Fibroblast of skin of right biceps (primary cell): ENCODE results near the gene ZCWPW1.

Experiments
- DNase-seq: peaks from one replicate; pipeline ENCODE4 v3.0.0-alpha.2; 2013

Gene ZCWPW1

DNA sequence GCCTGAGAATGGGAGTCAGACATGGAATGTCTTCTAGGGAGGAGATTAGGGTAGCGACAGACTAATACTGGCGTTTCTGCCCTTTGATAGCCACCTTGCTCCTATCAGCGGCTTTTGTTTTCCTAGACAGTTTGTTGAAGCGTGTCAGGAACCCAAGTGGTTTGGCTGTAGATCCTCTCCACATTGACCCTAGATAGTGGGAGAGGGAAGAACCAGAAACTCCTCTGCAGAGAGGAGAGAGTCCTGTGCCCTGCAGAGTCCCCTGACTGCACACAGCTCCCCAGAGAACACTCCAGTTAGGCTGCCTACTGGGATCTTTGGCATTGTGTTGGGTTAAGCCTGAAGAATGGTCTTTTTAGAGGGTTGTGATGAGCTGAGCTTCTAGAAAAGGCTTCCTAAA lies 3.5 kb upstream of the ZCWPW1 start:
- DNase-seq, result no peak

DNA sequence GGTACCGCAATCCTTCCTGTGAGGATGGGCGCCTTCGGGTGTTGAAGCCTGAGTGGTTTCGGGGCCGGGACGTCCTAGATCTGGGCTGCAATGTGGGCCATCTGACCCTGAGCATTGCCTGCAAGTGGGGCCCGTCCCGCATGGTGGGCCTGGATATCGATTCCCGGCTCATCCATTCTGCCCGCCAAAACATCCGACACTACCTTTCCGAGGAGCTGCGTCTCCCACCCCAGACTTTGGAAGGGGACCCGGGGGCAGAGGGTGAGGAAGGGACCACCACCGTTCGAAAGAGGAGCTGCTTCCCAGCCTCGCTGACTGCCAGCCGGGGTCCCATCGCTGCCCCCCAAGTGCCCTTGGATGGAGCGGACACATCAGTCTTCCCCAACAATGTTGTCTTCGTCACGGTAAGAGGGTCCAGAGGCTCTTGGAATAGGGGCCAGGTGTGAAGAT lies 2.8 kb upstream of the ZCWPW1 start:
- no peak for DNase-seq

DNA sequence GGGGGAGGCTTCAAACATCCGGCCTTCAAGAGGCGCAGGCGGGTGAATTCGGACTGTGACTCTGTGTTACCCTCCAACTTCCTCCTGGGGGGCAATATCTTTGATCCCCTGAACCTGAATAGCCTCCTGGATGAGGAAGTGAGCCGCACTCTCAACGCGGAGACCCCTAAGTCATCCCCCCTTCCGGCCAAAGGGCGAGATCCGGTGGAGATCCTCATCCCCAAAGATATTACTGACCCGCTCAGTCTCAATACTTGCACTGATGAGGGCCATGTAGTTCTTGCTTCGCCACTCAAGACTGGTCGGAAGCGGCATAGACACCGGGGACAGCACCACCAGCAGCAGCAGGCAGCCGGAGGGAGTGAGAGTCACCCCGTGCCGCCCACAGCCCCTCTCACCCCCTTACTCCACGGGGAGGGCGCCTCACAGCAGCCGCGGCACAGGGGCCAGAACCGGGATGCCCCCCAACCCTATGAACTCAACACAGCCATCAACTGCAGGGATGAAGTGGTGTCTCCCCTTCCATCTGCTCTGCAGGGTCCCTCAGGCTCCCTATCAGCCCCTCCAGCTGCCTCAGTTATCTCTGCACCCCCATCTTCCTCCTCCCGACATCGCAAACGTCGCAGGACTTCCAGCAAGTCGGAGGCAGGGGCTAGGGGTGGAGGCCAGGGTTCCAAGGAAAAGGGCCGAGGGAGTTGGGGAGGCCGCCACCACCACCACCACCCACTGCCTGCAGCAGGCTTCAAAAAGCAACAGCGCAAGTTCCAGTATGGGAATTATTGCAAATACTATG lies 2.2 kb upstream of the ZCWPW1 start:
- DNase-seq, result no peak

DNA sequence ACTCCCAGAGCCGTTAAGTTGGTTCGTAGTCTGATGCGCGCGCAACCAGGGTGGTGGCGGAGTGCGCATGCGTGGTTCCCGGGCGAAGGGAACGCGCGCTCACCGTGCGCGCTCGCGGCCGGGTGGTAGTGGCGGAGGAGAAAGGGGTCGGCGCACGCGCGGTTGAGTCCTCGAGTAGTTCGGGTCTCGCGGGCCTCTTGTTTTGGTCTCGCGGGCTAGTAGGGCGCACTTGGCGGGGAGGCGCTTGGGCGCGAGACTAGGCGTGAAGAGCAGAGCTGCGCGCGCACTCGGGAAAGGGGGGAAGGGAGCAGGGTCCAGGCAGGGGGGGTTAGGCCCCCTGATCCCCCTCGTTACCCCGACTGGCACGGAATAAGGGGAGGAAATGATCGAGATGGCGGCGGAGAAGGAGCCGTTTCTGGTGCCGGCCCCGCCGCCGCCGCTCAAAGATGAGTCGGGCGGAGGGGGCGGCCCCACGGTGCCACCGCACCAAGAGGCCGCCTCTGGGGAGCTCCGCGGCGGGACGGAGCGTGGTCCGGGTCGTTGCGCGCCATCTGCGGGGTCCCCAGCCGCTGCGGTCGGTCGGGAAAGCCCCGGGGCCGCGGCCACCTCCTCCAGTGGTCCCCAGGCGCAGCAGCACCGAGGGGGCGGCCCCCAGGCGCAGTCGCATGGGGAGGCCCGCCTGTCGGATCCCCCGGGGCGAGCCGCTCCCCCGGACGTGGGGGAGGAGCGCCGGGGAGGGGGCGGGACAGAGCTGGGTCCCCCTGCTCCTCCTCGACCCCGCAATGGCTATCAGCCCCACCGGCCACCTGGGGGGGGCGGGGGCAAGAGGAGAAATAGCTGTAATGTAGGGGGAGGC lies 1.4 kb upstream of the ZCWPW1 start, which contains the start of gene MEPCE:
Gene MEPCE, plus strand, starts transcription at position 195 of the 856 bp plus-strand sequence. Its CDS starts 188 bp downstream, at position 383.
- DNase-seq, result peak; percentile 98

DNA sequence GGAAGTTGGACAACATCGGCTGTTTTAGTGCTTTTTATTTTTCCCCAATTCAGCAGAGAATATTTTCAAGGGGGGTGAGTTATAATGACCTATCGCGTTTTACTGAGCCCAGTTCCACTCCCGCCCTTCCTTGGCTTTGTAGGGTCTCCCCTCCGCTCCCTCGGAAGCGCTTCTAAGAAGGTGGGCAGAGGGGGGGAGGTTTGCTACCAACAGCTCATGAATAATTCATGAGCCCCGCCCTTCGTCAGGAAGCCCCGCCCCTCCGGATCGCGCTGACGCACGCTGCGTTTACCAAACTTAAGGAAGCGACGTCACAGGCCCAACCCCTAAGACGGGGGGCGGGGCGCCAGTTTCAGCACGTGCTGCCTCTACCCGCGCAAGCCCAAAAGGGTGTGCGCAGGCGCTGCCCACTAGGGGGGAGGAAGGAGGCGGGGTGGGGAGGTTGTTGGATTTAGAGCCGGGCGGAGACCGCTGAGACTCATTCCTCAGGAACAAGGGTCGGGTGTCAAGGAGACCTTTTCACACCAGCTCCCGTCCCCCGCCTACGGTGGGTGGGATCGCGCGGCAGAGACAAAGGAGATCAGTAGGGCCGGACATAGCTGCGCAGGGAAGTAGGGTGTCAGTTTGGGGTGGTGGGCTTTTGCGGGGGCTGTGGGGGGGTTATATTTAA lies 599 bp upstream of the ZCWPW1 start:
- peak; percentile 100 for DNase-seq

DNA sequence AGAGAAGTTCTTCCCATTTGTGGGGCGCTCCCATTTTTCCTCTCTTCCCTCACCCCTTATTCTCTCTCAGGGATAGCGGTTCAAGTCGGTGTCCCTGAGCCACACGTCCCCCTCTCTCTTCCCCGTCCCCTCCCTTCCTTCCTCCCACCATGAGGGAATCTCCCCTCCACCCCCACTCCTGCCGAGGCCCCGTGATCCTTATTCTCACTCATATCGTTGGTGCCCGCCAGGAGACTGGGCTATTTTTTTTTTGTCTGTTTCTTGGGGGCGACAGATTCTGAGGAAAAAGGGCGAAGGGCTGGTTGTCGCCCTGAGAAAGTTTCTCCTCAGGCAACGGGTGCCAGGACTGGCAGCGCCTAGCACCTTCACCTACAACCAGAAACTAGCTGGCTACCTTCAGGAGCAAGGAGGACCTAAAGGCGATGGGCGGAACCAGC lies 723 bp downstream of the ZCWPW1 start:
- no peak for DNase-seq

DNA sequence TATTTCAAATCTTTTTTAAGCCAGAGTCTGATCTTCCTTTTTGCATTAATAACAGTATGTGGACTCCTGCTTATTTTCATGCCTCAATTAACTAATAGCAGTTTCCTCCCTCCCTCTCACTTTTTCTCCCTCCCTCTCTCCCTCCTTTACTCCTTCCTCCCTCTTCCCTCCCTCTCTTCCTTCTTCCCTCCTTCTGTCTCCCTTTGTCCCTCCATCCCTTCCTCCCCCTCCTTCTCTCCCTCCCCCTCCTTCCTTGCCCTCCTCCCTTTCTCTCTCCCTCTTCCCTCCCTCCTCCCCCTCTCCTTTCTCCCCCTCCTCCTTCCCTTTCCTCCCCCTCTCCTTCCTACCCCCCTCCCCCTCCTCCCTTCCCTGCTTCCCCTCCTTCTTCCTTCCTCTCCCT lies 2.0 kb downstream of the ZCWPW1 start:
- DNase-seq, result no peak

DNA sequence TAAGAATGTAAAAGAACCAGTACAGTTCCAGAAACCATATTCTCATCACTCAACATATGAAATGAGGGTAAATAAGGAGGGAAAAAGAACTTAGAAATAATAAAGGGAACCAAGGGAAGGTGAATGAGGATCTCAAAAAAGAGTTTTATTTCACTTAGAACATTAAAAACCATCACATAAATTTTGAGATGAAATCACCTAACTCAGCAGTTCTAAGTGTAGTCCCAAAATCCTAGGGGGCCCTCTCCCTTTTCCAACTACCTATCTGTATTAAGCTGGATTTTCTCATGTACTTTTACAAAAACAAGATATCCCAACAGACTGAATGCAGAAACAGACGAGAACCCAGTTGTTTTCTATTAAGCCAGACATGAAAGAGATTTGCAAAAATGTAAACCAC lies 3.2 kb downstream of the ZCWPW1 start:
- no peak for DNase-seq

DNA sequence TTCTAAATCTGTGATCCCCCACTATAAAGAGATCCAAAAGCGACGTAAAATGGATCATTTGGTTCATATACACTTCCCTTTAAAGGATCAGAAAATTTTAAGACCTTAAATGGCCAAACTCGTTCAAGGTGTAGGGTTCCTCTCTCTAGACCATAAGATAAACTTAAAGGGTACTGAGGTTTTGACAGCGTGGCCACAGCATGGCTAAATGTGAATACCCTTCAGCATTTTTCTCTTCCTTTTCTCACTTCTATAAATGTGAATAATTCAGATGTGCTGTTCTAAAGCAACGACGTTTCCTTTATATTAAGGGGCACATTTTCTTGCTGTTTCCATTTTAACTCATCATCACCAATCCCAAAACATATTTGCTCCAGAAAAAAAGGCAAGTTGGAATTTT lies 5.2 kb downstream of the ZCWPW1 start:
- DNase-seq, result no peak

DNA sequence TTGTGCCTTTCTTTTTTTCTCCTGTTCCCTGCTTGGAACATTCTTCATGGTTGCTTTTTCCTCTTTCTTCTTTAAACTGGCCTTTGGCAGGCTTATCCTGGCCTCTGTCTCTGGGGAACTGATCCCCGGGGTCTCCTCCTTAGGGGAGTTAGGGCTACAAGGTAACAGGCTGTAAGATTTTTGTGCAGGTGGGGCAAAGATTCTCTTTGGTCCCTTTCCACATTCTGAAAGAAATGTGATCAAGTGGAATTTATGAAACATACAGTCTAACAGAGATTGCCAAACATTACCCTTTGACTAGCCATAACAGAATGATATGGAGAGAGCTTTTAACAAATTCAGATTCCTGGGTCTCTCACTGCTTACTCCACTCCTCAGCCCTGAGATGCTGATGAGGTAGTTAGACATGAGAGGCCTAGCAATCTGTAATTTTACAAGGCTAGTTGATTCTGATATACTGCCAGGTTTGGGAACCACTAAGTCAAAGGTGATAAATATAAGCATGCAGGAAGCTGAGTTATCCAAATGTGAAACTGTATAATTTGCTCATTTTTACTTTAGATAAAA lies 8.8 kb downstream of the ZCWPW1 start:
- DNase-seq, result no peak

DNA sequence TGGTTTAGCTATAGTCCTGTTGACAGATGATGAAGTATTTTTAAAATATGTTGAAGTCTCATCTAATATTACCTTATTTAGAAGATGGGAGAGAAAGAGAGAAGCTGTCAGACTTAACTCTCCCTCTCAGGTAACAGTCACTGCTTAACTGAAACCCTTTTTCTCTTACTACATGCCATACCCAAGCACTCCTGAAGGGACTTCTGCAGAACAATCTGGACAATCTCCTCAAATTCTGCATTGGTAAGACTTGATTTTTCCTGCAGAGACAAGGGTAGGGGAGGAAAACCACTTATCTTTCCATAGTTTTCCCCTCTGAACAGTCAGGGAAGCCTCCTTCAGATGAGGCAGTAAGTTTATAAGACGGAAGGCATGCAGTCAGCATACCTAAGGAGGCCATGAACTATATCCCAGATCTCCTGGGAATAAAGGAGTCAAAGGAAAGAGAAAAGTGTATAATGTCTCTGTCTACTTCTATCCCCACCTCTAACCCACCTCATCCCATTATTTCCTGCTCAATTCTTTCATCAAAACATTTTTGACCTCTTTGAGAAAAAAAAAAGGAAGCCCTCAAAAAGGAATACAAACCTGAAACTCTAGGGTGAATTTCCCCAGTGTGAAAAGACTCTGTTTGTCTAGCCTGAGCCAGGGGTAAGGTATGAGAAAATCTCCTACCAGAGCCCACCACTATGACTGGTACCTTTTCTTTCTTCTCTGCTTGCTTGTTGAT lies 9.4 kb downstream of the ZCWPW1 start:
- DNase-seq, result peak; percentile 50

DNA sequence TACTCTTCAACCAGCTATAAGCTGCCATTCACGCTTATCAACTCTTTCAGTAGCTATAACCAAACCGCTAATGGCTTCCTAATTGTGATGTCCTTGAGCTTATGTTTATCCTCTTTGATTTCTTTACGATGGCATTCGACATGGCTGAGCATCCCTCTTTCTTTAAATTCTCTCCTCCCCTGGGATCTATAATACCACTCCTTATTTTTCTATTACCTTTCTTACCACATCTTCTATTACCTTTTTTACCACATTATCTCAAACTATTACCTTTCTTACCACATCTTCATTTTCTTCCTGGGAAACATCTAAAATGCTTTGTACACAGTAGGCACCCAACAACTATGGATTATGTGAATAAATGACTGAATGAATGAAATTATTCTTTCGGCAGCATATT lies 13.1 kb downstream of the ZCWPW1 start:
- no peak for DNase-seq

DNA sequence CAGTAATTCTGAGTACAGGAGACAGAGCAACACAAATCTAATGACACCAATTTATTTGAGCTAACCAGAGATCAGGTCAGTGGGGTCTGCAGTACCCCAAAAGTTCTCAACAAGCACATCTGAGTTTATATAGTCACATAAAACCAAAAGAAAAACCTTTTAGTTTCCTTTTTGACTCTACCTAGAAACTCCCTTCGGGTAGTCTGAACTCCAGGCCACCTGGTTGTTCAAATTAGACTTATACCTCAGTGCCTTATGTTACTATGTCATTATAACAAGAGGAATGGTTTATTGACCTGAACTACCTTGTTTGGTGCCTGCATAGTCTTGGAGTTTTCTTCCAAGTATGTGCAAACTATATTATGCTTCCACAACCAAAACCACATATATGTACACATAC lies 14.6 kb downstream of the ZCWPW1 start:
- DNase-seq, result no peak

DNA sequence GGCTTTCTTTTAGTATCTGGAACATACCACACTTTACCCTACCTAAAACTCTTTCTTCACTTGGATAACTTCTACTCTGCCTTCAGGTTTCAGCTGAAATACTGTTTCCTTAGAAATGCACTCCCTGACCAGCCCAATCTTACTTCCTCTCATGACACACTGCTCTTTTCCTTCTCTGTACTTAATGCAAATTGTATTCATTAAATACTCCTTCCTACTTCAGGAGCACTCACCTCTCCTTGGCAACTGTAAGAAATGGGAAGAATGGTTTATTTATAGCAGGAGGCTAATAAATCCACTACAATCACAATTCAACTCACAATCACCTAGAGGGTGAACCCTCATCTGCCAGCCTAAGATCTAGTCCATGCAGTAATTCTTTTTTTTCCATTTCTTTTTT lies 15.2 kb downstream of the ZCWPW1 start:
- no peak for DNase-seq

DNA sequence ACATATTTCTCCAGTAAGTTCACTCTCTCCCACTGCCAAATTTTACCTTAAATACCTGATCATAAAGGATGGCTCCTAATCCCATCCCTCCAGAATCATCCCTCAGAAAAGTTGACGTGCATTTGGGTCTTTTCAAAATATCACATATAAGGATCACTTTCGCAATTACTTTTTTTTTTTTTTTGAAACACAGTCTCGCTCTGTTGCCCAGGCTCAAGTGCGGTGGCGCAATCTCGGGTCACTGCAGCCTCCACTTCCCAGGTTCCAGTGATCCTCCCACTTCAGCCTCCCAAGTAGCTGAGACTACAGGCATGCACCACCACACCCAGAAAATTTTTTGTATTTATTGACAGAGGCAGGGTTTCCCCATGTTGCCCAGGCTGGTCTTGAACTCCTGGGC lies 17.4 kb downstream of the ZCWPW1 start:
- no peak for DNase-seq

DNA sequence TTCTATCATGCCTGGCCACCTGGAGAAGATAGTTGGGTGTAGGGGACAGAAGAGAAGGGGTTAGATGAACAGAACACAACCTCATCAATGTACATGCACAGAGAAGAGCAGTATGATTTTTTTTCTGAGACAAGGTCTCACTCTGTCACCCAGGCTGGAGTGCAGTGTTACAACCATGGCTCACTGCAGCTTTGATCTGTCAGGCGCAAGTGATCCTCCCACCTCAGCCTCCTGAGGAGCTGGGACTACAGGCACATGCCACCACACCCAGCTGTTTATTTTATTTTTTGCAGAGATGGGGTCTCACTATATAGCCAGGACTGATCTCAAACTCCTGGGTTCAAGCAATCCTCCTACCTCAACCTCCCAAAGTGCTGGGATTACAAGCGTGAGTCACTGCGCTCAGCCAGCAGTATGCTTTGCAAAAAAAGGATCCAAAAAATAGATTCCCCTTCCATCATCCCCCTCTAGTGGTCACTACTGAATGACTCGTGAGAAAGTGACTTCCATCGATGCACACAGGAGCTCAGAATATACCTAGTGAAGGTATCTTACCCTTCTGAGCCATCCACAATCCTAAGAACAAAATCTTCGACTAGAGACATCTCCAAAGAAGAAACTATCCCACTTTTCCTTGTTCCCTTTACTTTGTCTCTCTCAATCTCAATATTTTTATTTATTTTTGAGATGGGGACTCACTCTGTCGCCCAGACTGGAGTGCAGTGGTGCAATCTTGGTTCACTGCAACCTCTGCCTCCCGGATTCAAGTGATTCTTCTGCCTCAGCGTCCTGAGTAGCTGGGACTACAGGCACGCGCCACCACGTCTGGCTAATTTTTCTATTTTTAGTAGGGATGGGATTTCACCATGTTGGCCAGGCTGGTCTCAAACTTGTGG lies 21.0 kb downstream of the ZCWPW1 start:
- peak; percentile 74 for DNase-seq

DNA sequence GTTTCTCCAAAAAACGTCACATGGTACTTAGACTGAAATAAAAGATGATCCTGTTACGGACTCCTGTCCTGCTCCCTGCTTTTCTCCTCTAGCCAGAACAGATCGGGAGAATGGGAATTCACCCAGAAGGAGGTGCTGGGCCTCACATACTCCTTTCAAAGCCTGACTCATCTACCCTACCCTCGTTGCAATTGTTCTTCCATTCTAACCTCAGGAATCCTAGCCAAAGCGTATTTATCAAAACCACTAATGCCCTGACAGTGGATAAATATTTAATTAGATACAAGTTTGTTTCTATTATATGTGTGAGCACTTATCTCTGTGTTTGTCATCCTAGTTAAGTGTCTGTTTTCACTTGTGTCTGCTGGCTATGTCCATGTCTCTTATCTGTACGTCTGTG lies 21.7 kb downstream of the ZCWPW1 start:
- DNase-seq, result peak; percentile 50

DNA sequence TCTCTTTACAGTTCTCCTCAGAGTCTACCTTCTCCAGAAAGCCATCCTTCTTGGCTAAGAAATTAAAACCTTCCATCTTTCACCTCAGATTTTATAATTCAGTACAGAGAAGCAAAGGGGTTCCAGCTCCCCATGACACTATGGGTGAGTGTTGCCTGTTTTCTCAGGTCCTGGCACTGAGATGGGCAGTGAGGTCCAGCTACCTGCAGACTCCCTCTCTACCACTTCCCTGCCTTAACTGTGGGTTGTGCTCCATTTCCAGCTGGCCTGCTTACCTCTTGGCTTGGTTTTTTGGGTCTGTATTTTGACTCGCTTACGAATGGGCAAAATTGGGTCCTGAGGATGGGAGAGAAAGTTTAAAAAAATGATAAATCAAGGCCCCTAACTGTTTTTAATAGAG lies 26.3 kb downstream of the ZCWPW1 start:
- DNase-seq, result no peak

DNA sequence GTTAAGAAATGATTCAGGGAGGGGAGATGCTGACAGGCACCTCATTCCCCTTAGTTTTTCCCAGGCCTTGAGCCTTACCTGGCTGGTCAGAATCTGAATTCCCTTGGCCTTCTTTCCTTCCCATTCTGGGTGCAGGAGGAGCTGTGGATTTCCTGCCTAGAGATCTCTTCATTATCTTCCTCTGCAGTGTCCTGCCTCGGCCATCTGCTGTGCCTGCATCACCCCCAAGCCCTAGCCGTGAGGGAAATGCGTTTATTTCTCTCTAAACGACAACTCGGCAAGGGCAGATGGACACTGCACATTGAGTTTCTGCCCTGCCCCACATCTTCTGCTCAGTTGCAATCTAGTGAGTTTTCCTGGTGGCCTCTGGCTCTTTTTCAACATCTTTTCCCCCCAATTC lies 26.7 kb downstream of the ZCWPW1 start:
- DNase-seq, result no peak

DNA sequence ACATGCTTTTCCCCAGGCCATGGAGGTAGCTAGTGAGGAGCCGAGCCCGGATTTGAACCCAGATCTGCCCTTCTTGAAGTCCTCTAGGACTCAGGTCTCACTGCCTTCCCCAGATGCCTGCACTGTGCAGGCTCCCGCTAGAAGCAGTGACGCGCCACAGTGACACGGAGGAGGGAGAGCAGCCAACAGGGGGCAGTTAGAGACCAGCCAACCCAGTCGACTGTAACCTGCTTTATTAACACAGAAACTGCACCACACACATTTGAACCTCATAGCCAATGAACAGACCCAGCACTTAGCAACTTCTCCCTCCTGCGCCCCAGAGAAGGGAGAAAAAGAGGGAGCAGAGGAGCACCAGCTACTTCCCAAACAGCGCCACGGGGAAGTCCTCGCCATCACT lies 27.8 kb downstream of the ZCWPW1 start:
- peak; percentile 14 for DNase-seq

DNA sequence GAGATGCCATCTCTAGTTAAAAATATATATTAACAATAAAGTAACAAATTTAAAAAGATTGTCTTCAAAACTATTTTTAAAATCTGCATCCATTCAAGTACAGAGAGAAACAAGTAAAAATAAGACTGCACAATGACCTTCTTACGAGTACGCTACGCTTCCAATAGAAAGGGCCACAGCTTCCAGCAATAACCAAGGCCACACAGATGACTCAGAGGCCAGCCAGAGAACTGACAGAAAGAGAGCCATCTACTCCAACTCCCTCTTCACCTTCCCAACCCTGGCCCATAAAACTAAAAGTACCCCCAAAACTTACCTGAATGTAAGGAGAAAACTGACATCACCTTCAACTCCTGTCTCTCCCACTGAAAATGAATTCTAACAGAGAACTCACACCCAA lies 28.5 kb downstream of the ZCWPW1 start:
- no peak for DNase-seq
